ENCODE measurements around the gene UVRAG. TPM values are rescaled to one million over a fixed set of nuclear protein-coding genes. Genes with fewer than 3 reads are reported as not detected.
A peak's percentile ranks its signal among the peaks of the same experiment; 100 is the strongest.

UVRAG gene
- total and polyA plus RNA-seq, 2 of the 13 experiments (the other 11 are each of a cell fraction or from before 2014, with no cell fraction given), result 9.7 to 17.3 TPM

DNA sequence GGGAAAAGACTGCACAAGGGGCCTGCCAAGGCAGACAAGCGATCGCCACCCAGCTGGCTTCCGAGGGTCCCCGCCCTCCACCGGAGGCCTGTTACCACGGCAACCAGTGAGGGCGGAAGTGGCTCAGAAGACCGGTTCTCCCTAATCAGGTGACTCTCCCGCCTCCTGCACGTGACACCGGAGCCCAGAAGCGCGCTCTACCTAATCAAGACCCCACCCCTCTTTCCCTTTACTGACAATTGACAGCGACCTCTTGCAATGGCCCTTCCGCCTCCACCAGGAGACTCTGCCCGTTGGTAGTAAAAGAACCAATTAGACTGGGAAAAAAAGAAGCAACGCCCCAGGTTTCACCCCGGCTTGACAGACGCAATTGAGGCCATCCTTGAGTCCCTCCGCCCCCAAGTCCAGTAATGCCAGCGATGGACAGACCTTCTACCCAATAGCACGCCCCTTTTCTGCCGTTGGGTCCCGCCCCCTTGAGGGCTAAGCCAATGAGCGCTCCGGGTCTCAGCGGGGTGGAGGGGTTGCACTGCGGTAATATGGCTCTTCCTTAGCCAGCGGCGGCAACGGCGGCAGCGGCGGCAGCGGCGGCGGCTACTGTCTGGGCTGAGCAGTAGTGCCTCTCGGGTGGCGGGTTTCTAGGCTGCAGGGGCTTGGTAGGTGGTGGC, at the start of gene UVRAG (continued):
- TF ChIP-seq ZBTB40 (IDR thresholded peaks at IDR 0.05) (no peak), ZBTB40 (CRISPR knock-in tag; IDR thresholded peaks at IDR 0.05) (0 out of 2 replicates have a peak, but pooled peaks have one; percentile 55), ZNF367 (CRISPR knock-in tag; IDR thresholded peaks at IDR 0.05; ENCODE audit: borderline replicate concordance) (no peak), GTF3A (CRISPR knock-in tag; conservative IDR thresholded peaks at IDR 0.05) (no peak), MXI1 (IDR thresholded peaks at IDR 0.05; ENCODE audit: borderline replicate concordance, low read depth, low read length) (peak; percentile 93), PRDM10 (CRISPR knock-in tag; IDR thresholded peaks at IDR 0.05; ENCODE audit: low read depth) (peak; percentile 57; the same call in 1 of the 2 replicates), ZNF75D (CRISPR knock-in tag; IDR thresholded peaks at IDR 0.05; ENCODE audit: borderline replicate concordance) (no peak), FOXP1 (IDR thresholded peaks at IDR 0.05) (no peak), FOXP1 (CRISPR knock-in tag; IDR thresholded peaks at IDR 0.05) (no peak), TRAFD1 (CRISPR knock-in tag; IDR thresholded peaks at IDR 0.05; ENCODE audit: borderline replicate concordance) (no peak)
- TF ChIP-seq, protein P1, sequence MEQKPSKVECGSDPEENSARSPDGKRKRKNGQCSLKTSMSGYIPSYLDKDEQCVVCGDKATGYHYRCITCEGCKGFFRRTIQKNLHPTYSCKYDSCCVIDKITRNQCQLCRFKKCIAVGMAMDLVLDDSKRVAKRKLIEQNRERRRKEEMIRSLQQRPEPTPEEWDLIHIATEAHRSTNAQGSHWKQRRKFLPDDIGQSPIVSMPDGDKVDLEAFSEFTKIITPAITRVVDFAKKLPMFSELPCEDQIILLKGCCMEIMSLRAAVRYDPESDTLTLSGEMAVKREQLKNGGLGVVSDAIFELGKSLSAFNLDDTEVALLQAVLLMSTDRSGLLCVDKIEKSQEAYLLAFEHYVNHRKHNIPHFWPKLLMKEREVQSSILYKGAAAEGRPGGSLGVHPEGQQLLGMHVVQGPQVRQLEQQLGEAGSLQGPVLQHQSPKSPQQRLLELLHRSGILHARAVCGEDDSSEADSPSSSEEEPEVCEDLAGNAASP (CRISPR knock-in tag; IDR thresholded peaks at IDR 0.05; ENCODE audit: borderline replicate concordance), result no peak; the same call in 1 of the 2 replicates

All from HepG2 (cell line).